Subcutaneous abdominal adipose tissue (tissue), 5 donors: Measurements from ENCODE around the gene IER2.

Experiments used
- H3K27ac ChIP-seq: one replicate; pipeline ENCODE4 v1.7.0; 2013; ENCODE audit warnings: low read depth, mild to moderate bottlenecking, inconsistent platforms, low read length, moderate library complexity
- H3K27me3 ChIP-seq, 5 donors: one replicate each; pipeline ENCODE4 v1.7.0; 2013; ENCODE audit warnings: low read length in 5 of 5, inconsistent platforms in 1 of 5; ENCODE audit not compliant: control insufficient read depth in 5 of 5, insufficient read depth in 4 of 5
- H3K36me3 ChIP-seq, 5 donors: one replicate each; pipeline ENCODE4 v1.7.0; 2013; ENCODE audit warnings: low read length in 5 of 5; ENCODE audit not compliant: control insufficient read depth in 5 of 5, insufficient read depth in 5 of 5
- H3K4me1 ChIP-seq, 5 donors: one replicate each; pipeline ENCODE4 v1.7.0; 2013; ENCODE audit warnings: low read length in 5 of 5, mild to moderate bottlenecking in 3 of 5, moderate library complexity in 1 of 5; ENCODE audit not compliant: control insufficient read depth in 5 of 5, insufficient read depth in 5 of 5
- H3K4me3 ChIP-seq, 5 donors: one replicate each; pipeline ENCODE4 v1.7.0; 2013; ENCODE audit warnings: low read length in 5 of 5, low read depth in 1 of 5
- H3K9ac ChIP-seq, 5 donors: one replicate each; pipeline ENCODE4 v1.7.0; 2013; ENCODE audit warnings: low read length in 5 of 5, mild to moderate bottlenecking in 4 of 5, moderate library complexity in 3 of 5
- H3K9me3 ChIP-seq, 5 donors: one replicate each; pipeline ENCODE4 v1.7.0; 2013; ENCODE audit warnings: low read length in 5 of 5; ENCODE audit not compliant: control insufficient read depth in 5 of 5
- donor health status: healthy.
- donor health status: healthy.
- donor health status: healthy.
- donor health status: healthy.
- donor health status: healthy.

The IER2 gene

GRCh38 chr19:13104848-13105711 is 45.1 kb upstream of the IER2 start:
- Histone ChIP-seq H3K27ac (peak overlapping the region; percentile 75), H3K4me3 (peak overlapping the region in 3 of 5 donors; percentile 17 to 59 (median 35)), H3K4me1 (peaks cover 0 to 51% (median 42%) of the 10 kb centered on the region in 5 donors), H3K9me3 (no peaks in the 10 kb centered on the region), H3K27me3 (no peaks in the 10 kb centered on the region), H3K9ac (peak overlapping the region in 3 of 5 donors; percentile 1 to 64 (median 53)), H3K36me3 (peaks cover 0 to 24% (median 20%) of the 10 kb centered on the region in 5 donors)

- Histone ChIP-seq H3K9ac (no peak overlapping the region), H3K36me3 (peaks cover 0 to 37% (median 23%) of the 10 kb centered on the region in 5 donors), H3K27ac (no peak overlapping the region), H3K9me3 (no peaks in the 10 kb centered on the region), H3K27me3 (no peaks in the 10 kb centered on the region), H3K4me1 (peaks cover 0 to 9% (median 5%) of the 10 kb centered on the region in 5 donors), H3K4me3 (no peak overlapping the region)
Observed at GRCh38 chr19:13109361-13110098, 40.7 kb upstream of the IER2 start.

- Histone ChIP-seq H3K36me3 (peaks cover 0 to 43% (median 26%) of the 10 kb centered on the region in 5 donors), H3K27me3 (no peaks in the 10 kb centered on the region), H3K9ac (no peak overlapping the region)
Observed at GRCh38 chr19:13110099-13110610, 40.1 kb upstream of the IER2 start.

GRCh38 chr19:13112555-13112954 is 37.7 kb upstream of the IER2 start:
- Histone ChIP-seq H3K9me3 (no peaks in the 10 kb centered on the region), H3K4me3 (no peak overlapping the region), H3K36me3 (peaks cover 0 to 39% (median 23%) of the 10 kb centered on the region in 5 donors), H3K27ac (no peak overlapping the region), H3K9ac (no peak overlapping the region), H3K27me3 (no peaks in the 10 kb centered on the region), H3K4me1 (peaks cover 5 to 24% (median 22%) of the 10 kb centered on the region in 5 donors)

More at GRCh38 chr19:13110099-13110610, 40.1 kb upstream of the IER2 start:
- no peak overlapping the region for H3K27ac ChIP-seq
- H3K9me3 ChIP-seq: no peaks in the 10 kb centered on the region
- peaks cover 0 to 4% (median under 1%) of the 10 kb centered on the region in 5 donors for H3K4me1 ChIP-seq
- no peak overlapping the region for H3K4me3 ChIP-seq

GRCh38 chr19:13115936-13116281 is 34.3 kb upstream of the IER2 start:
- H3K36me3 ChIP-seq: peaks cover 0 to 20% (median 10%) of the 10 kb centered on the region in 5 donors
- peak overlapping the region; percentile 66 to 98 (median 95) for H3K9ac ChIP-seq
- H3K4me1 ChIP-seq: peaks cover 14 to 50% (median 47%) of the 10 kb centered on the region in 5 donors
- no peaks in the 10 kb centered on the region for H3K9me3 ChIP-seq
- H3K27ac ChIP-seq: peak overlapping the region; percentile 79
- H3K27me3 ChIP-seq: no peaks in the 10 kb centered on the region
- H3K4me3 ChIP-seq: peak overlapping the region; percentile 69 to 99 (median 96)

GRCh38 chr19:13116282-13117175 is 33.7 kb upstream of the IER2 start, which contains the start of gene TRMT1:
Gene TRMT1 (minus strand): TSS chr19:13116740. CDS start chr19:13116399, 341 bp downstream.
- Histone ChIP-seq H3K27me3 (no peaks in the 10 kb centered on the region), H3K9ac (peak within 1 kb of the TSS; percentile 66 to 98 (median 95)), H3K27ac (peak within 1 kb of the TSS; percentile 79)

GRCh38 chr19:13117176-13117771 is 32.9 kb upstream of the IER2 start:
- H3K36me3 ChIP-seq: peaks cover 0 to 22% (median 13%) of the 10 kb centered on the region in 5 donors
- peak overlapping the region; percentile 79 for H3K27ac ChIP-seq
- H3K4me3 ChIP-seq: peak overlapping the region; percentile 69 to 99 (median 96)
- peak overlapping the region; percentile 1 to 98 (median 28) for H3K9ac ChIP-seq
- H3K27me3 ChIP-seq: no peaks in the 10 kb centered on the region
- H3K9me3 ChIP-seq: no peaks in the 10 kb centered on the region
- peaks cover 14 to 52% (median 47%) of the 10 kb centered on the region in 5 donors for H3K4me1 ChIP-seq

More at GRCh38 chr19:13116282-13117175, 33.7 kb upstream of the IER2 start, which contains the start of gene TRMT1:
- Histone ChIP-seq H3K4me3 (peak within 1 kb of the TSS; percentile 69 to 99 (median 96)), H3K9me3 (no peaks in the 10 kb centered on the region), H3K36me3 (peaks cover 0 to 21% (median 10%) of the 10 kb centered on the region in 5 donors), H3K4me1 (peaks cover 14 to 52% (median 47%) of the 10 kb centered on the region in 5 donors)

- peaks cover 0 to 15% (median 7%) of the 10 kb centered on the region in 5 donors for H3K36me3 ChIP-seq
- peak within 1 kb of the TSS; percentile 73 to 99 (median 96) for H3K4me3 ChIP-seq
- H3K9me3 ChIP-seq: no peaks in the 10 kb centered on the region
- H3K27me3 ChIP-seq: no peaks in the 10 kb centered on the region
- H3K9ac ChIP-seq: peak within 1 kb of the TSS; percentile 44 to 98 (median 84)
- peaks cover 14 to 52% (median 47%) of the 10 kb centered on the region in 5 donors for H3K4me1 ChIP-seq
- H3K27ac ChIP-seq: peak within 1 kb of the TSS; percentile 79
Observed at GRCh38 chr19:13117772-13118423, 32.3 kb upstream of the IER2 start, which contains the start of gene NACC1. Gene NACC1 (plus strand): TSS chr19:13118264. CDS start chr19:13135208, 16,944 bp downstream.
